ENCODE data around the gene CEP128.

CEP128 gene

DNA sequence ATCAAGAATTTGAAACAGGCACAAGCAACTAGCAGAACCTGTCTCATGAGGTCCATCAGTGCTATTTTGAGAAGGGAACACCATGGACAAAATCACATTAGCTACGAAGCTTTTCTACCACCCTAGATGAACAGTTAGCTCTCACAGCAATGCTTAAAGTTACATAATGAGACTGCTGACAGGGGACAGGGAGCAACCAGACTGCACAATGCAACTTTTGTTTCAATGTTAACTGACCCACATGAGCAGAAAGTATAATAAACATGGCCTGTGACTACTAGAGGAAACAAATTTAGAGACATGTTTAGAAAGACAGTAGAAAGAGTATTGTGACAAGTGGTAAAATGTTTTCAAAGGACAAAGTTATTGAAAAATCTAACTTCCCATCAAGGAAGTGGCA lies 282.8 kb downstream of the CEP128 start:
- H3K9me3 ChIP-seq (ENCODE audit: insufficient read depth, low read depth, low read length): no peaks in the 10 kb centered on the region
- no peak for DNase-seq
- no peak overlapping the region for H3K14ac ChIP-seq (ENCODE audit: low read length)
- no peak overlapping the region for H2BK12ac ChIP-seq (ENCODE audit: low read length)
- no peaks in the 10 kb centered on the region for H3K27me3 ChIP-seq (ENCODE audit: insufficient read depth, low read length)
- no peak overlapping the region for H3K9ac ChIP-seq (ENCODE audit: low read length)
- no peak overlapping the region for H3K4me3 ChIP-seq (ENCODE audit: low read depth, low read length)
- H3K18ac ChIP-seq (ENCODE audit: low read length): no peak overlapping the region
- no peaks in the 10 kb centered on the region for H3K36me3 ChIP-seq (ENCODE audit: control insufficient read depth in 1 of 2, insufficient read depth in 2 of 2, low read length in 2 of 2)
- no peak overlapping the region for H3K23ac ChIP-seq (ENCODE audit: low read length)
- H3K79me1 ChIP-seq (ENCODE audit: low read length): no peaks in the 10 kb centered on the region
- H2AK5ac ChIP-seq (ENCODE audit: low read length): no peak overlapping the region
- no peak overlapping the region for H2BK120ac ChIP-seq (ENCODE audit: insufficient read depth, low read length, poor library complexity)
- H2BK5ac ChIP-seq (ENCODE audit: low read depth, low read length, poor library complexity): no peak overlapping the region
- H3K4me1 ChIP-seq (ENCODE audit: control insufficient read depth in 1 of 2, insufficient read depth in 2 of 2, low read length in 2 of 2): no peaks in the 10 kb centered on the region
- H4K8ac ChIP-seq (ENCODE audit: low read depth, low read length): no peak overlapping the region
- no peak overlapping the region for H4K91ac ChIP-seq (ENCODE audit: low read depth, low read length)
- WGBS (ENCODE audit: extremely low coverage, insufficient coverage, insufficient read length): no CpG with 5 or more reads among the region's 1 CpG
- H3K4ac ChIP-seq (ENCODE audit: low read depth, low read length): no peak overlapping the region
- no peak overlapping the region for H3K27ac ChIP-seq (ENCODE audit: low read depth, low read length)
- H3K79me2 ChIP-seq (ENCODE audit: control insufficient read depth, insufficient read depth, low read length, poor library complexity): no peaks in the 10 kb centered on the region
- no peak overlapping the region for H2AFZ ChIP-seq (ENCODE audit: insufficient read depth, low read length, poor library complexity)
- H4K12ac ChIP-seq (ENCODE audit: low read depth, low read length): no peak overlapping the region
- H3K4me2 ChIP-seq (ENCODE audit: low read length): no peak overlapping the region

DNA sequence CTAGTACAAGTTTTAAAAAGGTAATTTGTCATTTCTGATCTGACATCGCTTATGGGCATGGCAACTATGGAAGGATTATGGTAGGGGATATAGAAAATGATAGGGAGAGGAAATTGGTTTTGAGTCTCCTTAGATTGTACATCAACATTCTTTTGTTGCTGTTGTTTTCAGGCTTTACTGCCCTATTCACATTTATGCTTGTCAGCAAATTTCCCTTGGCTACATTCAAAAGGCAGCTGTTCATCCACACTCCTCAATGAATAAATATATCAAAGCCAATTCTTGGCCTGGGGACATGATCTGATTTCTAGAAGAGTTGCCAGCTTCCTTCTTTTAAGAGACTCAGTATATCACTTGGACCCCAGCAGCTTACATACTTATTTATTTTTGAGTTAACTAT lies 283.4 kb downstream of the CEP128 start:
- H2AK5ac ChIP-seq (ENCODE audit: low read length): no peak overlapping the region
- no peak overlapping the region for H3K18ac ChIP-seq (ENCODE audit: low read length)
- no peaks in the 10 kb centered on the region for H3K4me1 ChIP-seq (ENCODE audit: control insufficient read depth in 1 of 2, insufficient read depth in 2 of 2, low read length in 2 of 2)
- H2BK5ac ChIP-seq (ENCODE audit: low read depth, low read length, poor library complexity): no peak overlapping the region
- no peaks in the 10 kb centered on the region for H3K9me3 ChIP-seq (ENCODE audit: insufficient read depth, low read depth, low read length)
- H3K4me2 ChIP-seq (ENCODE audit: low read length): no peak overlapping the region
- H2AFZ ChIP-seq (ENCODE audit: insufficient read depth, low read length, poor library complexity): no peak overlapping the region
- no peak overlapping the region for H4K91ac ChIP-seq (ENCODE audit: low read depth, low read length)
- H3K9ac ChIP-seq (ENCODE audit: low read length): no peak overlapping the region
- no peak for DNase-seq
- no peak overlapping the region for H3K27ac ChIP-seq (ENCODE audit: low read depth, low read length)
- H4K8ac ChIP-seq (ENCODE audit: low read depth, low read length): no peak overlapping the region
- H4K12ac ChIP-seq (ENCODE audit: low read depth, low read length): no peak overlapping the region
- H3K14ac ChIP-seq (ENCODE audit: low read length): no peak overlapping the region
- H3K4me3 ChIP-seq (ENCODE audit: low read depth, low read length): no peak overlapping the region
- no peaks in the 10 kb centered on the region for H3K36me3 ChIP-seq (ENCODE audit: control insufficient read depth in 1 of 2, insufficient read depth in 2 of 2, low read length in 2 of 2)
- H3K79me2 ChIP-seq (ENCODE audit: control insufficient read depth, insufficient read depth, low read length, poor library complexity): no peaks in the 10 kb centered on the region
- no peak overlapping the region for H2BK120ac ChIP-seq (ENCODE audit: insufficient read depth, low read length, poor library complexity)
- no peak overlapping the region for H3K23ac ChIP-seq (ENCODE audit: low read length)
- no peak overlapping the region for H2BK12ac ChIP-seq (ENCODE audit: low read length)
- H3K27me3 ChIP-seq (ENCODE audit: insufficient read depth, low read length): no peaks in the 10 kb centered on the region
- WGBS (ENCODE audit: extremely low coverage, insufficient coverage, insufficient read length): no CpG with 5 or more reads among the region's 1 CpG
- H3K4ac ChIP-seq (ENCODE audit: low read depth, low read length): no peak overlapping the region
- H3K79me1 ChIP-seq (ENCODE audit: low read length): no peaks in the 10 kb centered on the region

DNA sequence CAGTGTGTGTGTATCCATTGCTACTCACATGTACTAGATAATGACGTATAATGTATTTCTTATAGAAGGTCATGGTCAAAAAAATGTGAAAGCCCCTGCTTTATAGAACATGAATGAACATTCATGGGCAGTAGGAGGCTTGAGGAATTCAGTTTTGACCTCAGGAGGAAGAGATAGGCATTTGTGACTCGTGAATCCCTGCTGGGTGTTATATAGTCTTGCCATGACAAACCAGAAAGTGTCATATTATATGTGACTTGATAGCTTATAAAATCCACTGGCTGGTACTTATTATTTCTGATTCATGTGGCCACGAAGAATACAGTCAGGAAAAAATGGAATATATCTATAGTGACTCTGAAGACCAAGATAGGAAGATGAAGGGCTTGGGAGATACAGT lies 287.6 kb downstream of the CEP128 start:
- no peak overlapping the region for H3K4me2 ChIP-seq (ENCODE audit: low read length)
- H2AFZ ChIP-seq (ENCODE audit: insufficient read depth, low read length, poor library complexity): no peak overlapping the region
- no peak overlapping the region for H4K12ac ChIP-seq (ENCODE audit: low read depth, low read length)
- no peaks in the 10 kb centered on the region for H3K36me3 ChIP-seq (ENCODE audit: control insufficient read depth in 1 of 2, insufficient read depth in 2 of 2, low read length in 2 of 2)
- no peak overlapping the region for H2BK5ac ChIP-seq (ENCODE audit: low read depth, low read length, poor library complexity)
- H3K27me3 ChIP-seq (ENCODE audit: insufficient read depth, low read length): no peaks in the 10 kb centered on the region
- H3K23ac ChIP-seq (ENCODE audit: low read length): no peak overlapping the region
- H2BK120ac ChIP-seq (ENCODE audit: insufficient read depth, low read length, poor library complexity): no peak overlapping the region
- no peak overlapping the region for H4K8ac ChIP-seq (ENCODE audit: low read depth, low read length)
- no peaks in the 10 kb centered on the region for H3K79me1 ChIP-seq (ENCODE audit: low read length)
- no peak overlapping the region for H3K14ac ChIP-seq (ENCODE audit: low read length)
- DNase-seq: no peak
- H3K9me3 ChIP-seq (ENCODE audit: insufficient read depth, low read depth, low read length): no peaks in the 10 kb centered on the region
- H3K4ac ChIP-seq (ENCODE audit: low read depth, low read length): no peak overlapping the region
- H3K18ac ChIP-seq (ENCODE audit: low read length): no peak overlapping the region
- H3K9ac ChIP-seq (ENCODE audit: low read length): no peak overlapping the region
- no peak overlapping the region for H2BK12ac ChIP-seq (ENCODE audit: low read length)
- H3K79me2 ChIP-seq (ENCODE audit: control insufficient read depth, insufficient read depth, low read length, poor library complexity): no peaks in the 10 kb centered on the region
- no peaks in the 10 kb centered on the region for H3K4me1 ChIP-seq (ENCODE audit: control insufficient read depth in 1 of 2, insufficient read depth in 2 of 2, low read length in 2 of 2)
- H3K27ac ChIP-seq (ENCODE audit: low read depth, low read length): no peak overlapping the region
- H2AK5ac ChIP-seq (ENCODE audit: low read length): no peak overlapping the region
- no peak overlapping the region for H3K4me3 ChIP-seq (ENCODE audit: low read depth, low read length)
- no CpG with 5 or more reads among the region's 3 CpGs for WGBS (ENCODE audit: extremely low coverage, insufficient coverage, insufficient read length)
- no peak overlapping the region for H4K91ac ChIP-seq (ENCODE audit: low read depth, low read length)

DNA sequence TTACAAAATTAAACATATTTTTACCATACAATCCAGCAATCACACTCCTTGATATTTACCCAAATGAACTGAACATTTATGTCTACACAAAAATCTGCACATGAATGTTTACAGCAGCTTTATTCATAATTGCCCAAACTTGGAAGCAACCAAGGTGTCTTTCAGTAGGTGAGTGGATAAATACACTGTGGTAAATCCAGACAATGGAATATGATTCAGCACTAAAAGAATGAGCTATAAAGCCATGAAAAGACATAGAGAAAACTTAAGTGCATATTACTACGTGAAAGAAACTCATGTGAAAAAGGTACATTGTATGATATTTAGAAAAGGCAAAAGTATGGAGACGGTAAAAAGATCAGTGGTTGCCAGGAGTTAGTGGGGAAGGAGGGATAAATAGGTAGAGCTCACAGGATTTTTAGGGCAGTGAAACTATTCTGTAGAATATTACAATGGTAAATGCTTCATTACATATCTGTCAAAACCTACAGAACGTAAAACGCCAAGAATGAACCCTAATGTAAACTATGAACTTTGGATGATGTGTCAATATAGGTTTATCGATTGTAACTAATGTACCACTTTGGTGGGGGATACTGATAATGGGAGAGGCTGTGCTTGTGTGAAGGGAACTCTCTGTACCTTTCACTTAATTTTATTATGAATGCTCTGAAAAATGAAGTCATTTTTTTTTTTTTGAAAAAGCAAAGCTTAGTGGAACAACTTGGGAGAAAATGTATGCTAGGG lies 295.7 kb downstream of the CEP128 start:
- Histone ChIP-seq H3K14ac (ENCODE audit: low read length) (no peak overlapping the region), H4K8ac (ENCODE audit: low read depth, low read length) (no peak overlapping the region), H3K79me1 (ENCODE audit: low read length) (no peaks in the 10 kb centered on the region), H2BK5ac (ENCODE audit: low read depth, low read length, poor library complexity) (no peak overlapping the region), H3K36me3 (ENCODE audit: control insufficient read depth in 1 of 2, insufficient read depth in 2 of 2, low read length in 2 of 2) (no peaks in the 10 kb centered on the region), H3K23ac (ENCODE audit: low read length) (no peak overlapping the region), H2AFZ (ENCODE audit: insufficient read depth, low read length, poor library complexity) (no peak overlapping the region), H3K4me1 (ENCODE audit: control insufficient read depth in 1 of 2, insufficient read depth in 2 of 2, low read length in 2 of 2) (no peaks in the 10 kb centered on the region), H2BK12ac (ENCODE audit: low read length) (no peak overlapping the region), H4K91ac (ENCODE audit: low read depth, low read length) (no peak overlapping the region), H3K4me3 (ENCODE audit: low read depth, low read length) (no peak overlapping the region), H3K79me2 (ENCODE audit: control insufficient read depth, insufficient read depth, low read length, poor library complexity) (no peaks in the 10 kb centered on the region), H3K27ac (ENCODE audit: low read depth, low read length) (no peak overlapping the region), H2BK120ac (ENCODE audit: insufficient read depth, low read length, poor library complexity) (no peak overlapping the region), H4K12ac (ENCODE audit: low read depth, low read length) (no peak overlapping the region), H3K9ac (ENCODE audit: low read length) (no peak overlapping the region), H3K9me3 (ENCODE audit: insufficient read depth, low read depth, low read length) (peaks cover 2% of the 10 kb centered on the region), H3K4ac (ENCODE audit: low read depth, low read length) (no peak overlapping the region), H3K27me3 (ENCODE audit: insufficient read depth, low read length) (no peaks in the 10 kb centered on the region), H3K18ac (ENCODE audit: low read length) (no peak overlapping the region), H3K4me2 (ENCODE audit: low read length) (no peak overlapping the region), H2AK5ac (ENCODE audit: low read length) (no peak overlapping the region)
- WGBS (ENCODE audit: extremely low coverage, insufficient coverage, insufficient read length): no CpG with 5 or more reads among the region's 5 CpGs
- DNase-seq: no peak
